ENCODE measurements around the gene TFCP2.

TFCP2 gene

GRCh38 chr12:51152953-51153352 is 20.0 kb downstream of the TFCP2 start:
- DNase-seq: no peak

- DNase-seq: no peak
These were observed 22.2 kb downstream of the TFCP2 start for GRCh38 chr12:51150777-51151176.

- DNase-seq: no peak
These were observed 25.6 kb downstream of the TFCP2 start for GRCh38 chr12:51147309-51147708.

- DNase-seq: no peak
These were observed 33.6 kb downstream of the TFCP2 start for GRCh38 chr12:51139292-51139844.

GRCh38 chr12:51132693-51133092 is 40.2 kb downstream of the TFCP2 start:
- no peak for DNase-seq

- no peak for DNase-seq
These were observed 41.0 kb downstream of the TFCP2 start for GRCh38 chr12:51131745-51132521.

- no peak for DNase-seq
These were observed 44.0 kb downstream of the TFCP2 start for GRCh38 chr12:51128919-51129318.

- no peak for DNase-seq
These were observed 45.7 kb downstream of the TFCP2 start for GRCh38 chr12:51127050-51127729.

- no peak for DNase-seq
These were observed 46.6 kb downstream of the TFCP2 start for GRCh38 chr12:51126297-51126696.

- DNase-seq: no peak
These were observed 48.4 kb downstream of the TFCP2 start for GRCh38 chr12:51124504-51124903.

- DNase-seq: no peak
These were observed 50.1 kb downstream of the TFCP2 start for GRCh38 chr12:51122844-51123243.

GRCh38 chr12:51118706-51119105 is 54.2 kb downstream of the TFCP2 start:
- no peak for DNase-seq

- DNase-seq: no peak
These were observed 57.4 kb downstream of the TFCP2 start for GRCh38 chr12:51115533-51115932.

- no peak for DNase-seq
These were observed 64.8 kb downstream of the TFCP2 start for GRCh38 chr12:51108136-51108535.

GRCh38 chr12:51103977-51104376 is 69.0 kb downstream of the TFCP2 start:
- DNase-seq: no peak

GRCh38 chr12:51098611-51099010 is 74.3 kb downstream of the TFCP2 start:
- no peak for DNase-seq

GRCh38 chr12:51090705-51091229 is 82.2 kb downstream of the TFCP2 start:
- DNase-seq: no peak

GRCh38 chr12:51087818-51088217 is 85.1 kb downstream of the TFCP2 start:
- no peak for DNase-seq

GRCh38 chr12:51086933-51087332 is 86.0 kb downstream of the TFCP2 start:
- DNase-seq: no peak

GRCh38 chr12:51085757-51086156 is 87.2 kb downstream of the TFCP2 start:
- no peak for DNase-seq

- peak; percentile 91 for DNase-seq
These were observed 89.7 kb downstream of the TFCP2 start, which contains the start of gene CSRNP2 for GRCh38 chr12:51083126-51083833. TSS of gene CSRNP2 (minus strand) at chr12:51083596. CDS start at chr12:51076561, 7,035 bp downstream.

GRCh38 chr12:51082561-51083125 is 90.3 kb downstream of the TFCP2 start:
- DNase-seq: peak; percentile 9

- DNase-seq: no peak
These were observed 91.5 kb downstream of the TFCP2 start for GRCh38 chr12:51081421-51081820.
